ENCODE data around the gene LEAP2. TPM values are rescaled to one million over a fixed set of nuclear protein-coding genes. Genes with fewer than 3 reads are reported as not detected.

Gene LEAP2
- total RNA-seq, 2 donors from 2014 or later, result 1.5 to 3.8 TPM

DNA sequence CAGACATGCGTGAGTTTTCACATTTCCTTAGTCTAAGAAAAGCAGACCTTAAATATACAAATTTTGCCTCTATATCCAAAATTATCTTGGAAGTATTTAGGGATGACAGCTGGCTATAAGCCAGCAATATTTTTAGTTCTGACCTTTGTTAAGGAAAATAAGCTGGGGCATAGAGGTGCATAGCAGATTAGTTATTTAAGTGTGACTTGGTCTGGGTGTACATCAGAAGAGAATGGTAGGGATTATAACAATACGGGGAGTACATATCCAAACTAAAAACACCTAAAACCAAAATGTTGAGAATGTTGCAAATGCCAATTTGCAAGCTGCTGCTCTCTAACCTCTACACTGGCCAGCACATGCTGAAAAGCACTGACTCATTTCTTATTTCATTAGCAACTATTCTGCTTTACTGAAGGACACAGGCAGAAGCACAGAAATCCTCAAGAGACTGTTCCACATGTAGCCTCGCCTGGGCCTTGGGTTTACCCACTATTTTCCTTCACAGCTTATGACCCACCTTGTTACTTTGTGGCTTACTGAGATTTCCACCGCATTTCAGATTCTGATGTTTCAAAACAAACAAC is 22.3 kb downstream of the LEAP2 start:
- no peak for ATAC-seq
- no peak for DNase-seq (ENCODE audit: low spot score in 2 of 2)
- Mint-ChIP-seq H3K36me3 (peaks cover 6 to 10% of the 10 kb centered on the region in 2 donors), H3K27ac (peak overlapping the region in 1 of 2 donors; percentile 50), H3K9me3 (no peaks in the 10 kb centered on the region)

DNA sequence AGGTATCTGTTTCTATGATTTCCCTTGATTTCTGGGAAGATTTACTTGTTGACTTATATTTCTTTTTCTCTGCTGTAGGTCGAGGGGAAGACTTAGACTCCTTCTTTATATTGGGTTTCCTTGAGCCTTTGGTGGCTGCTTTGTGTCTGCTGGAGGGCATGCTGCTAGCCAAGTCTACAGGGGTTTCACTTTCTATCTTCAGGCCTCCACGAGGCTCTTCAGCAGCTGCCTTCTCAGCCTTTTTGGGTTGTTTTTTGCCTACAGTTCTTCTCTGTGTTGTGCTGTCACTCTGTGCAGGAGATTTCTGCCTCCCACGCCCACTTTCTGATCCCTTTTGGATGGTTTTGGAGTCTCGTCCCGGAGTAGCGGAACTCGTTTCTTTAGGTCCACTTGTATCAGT is 23.2 kb downstream of the LEAP2 start:
- H3K36me3 Mint-ChIP-seq, result peaks cover 6 to 10% of the 10 kb centered on the region in 2 donors
- no peaks in the 10 kb centered on the region for H3K9me3 Mint-ChIP-seq
- ATAC-seq (no peak), DNase-seq (ENCODE audit: low spot score in 2 of 2) (no peak)
- H3K27ac Mint-ChIP-seq, result peak overlapping the region; percentile 0 to 50

DNA sequence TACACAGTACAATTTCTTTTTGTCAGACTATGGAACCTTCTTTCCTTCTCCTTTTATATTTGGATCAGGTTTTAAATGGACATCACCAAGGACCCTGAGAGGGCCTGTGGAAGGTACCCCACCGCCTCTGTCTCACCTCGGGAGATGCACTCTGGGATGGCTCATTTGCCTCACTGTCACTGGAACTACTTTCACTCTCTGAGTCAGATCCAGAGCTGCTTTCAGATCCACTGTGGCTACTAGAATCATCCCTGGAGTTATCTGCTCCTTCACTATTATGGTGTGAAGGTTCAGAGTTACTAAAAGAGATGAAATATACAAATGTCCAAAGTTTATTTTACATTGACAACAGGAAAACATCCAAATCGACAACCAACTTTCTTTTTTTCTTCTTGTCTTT is 24.6 kb downstream of the LEAP2 start:
- Mint-ChIP-seq H3K36me3 (peaks cover 6 to 10% of the 10 kb centered on the region in 2 donors), H3K27ac (no peak overlapping the region), H3K9me3 (no peaks in the 10 kb centered on the region)
- DNase-seq (ENCODE audit: low spot score in 2 of 2) (peak in 1 of 2 donors; percentile 8), ATAC-seq (peak; percentile 65 to 76)

DNA sequence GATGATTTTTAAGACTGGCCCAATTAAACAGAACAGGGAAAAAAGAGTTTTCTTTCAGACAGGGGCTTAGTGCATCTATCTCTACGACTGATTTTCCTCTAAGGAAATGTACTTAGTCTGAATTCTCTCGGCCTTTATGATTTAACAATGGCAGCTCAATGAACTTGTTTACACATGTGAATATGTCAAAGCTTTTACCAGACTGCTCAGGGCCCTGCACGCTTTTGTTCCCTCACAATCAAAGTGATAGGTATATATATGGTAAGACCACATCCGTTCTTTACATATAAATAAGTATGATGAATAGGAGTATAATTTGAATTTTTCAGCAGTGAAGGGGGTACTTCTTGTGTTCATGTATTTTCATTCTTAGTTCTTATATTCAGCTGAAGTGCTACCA is 27.6 kb downstream of the LEAP2 start:
- no peak for DNase-seq (ENCODE audit: low spot score in 2 of 2)
- Mint-ChIP-seq H3K27ac (no peak overlapping the region), H3K36me3 (peaks cover 0 to 16% of the 10 kb centered on the region in 2 donors), H3K9me3 (no peaks in the 10 kb centered on the region)
- no peak for ATAC-seq

DNA sequence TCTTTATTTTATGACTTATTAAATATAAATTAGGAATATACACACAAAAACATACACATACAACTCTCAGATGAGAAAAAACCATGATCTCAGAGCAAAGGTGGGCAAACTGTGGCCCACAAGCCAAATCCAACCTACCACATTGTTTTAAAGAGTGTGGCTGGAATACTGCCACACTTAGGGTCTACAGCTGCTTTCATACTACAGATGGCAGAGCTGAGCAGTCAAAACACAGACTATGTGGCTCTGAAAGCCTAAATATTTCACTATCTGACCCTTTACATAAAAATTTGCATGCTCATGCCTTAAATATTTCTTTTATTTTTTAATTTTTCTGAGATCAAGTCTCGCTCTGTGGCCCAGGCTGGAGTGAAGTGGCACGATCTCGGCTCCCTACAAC is 28.3 kb downstream of the LEAP2 start:
- no peak for DNase-seq (ENCODE audit: low spot score in 2 of 2)
- Mint-ChIP-seq H3K27ac (no peak overlapping the region), H3K36me3 (peaks cover 0 to 10% of the 10 kb centered on the region in 2 donors), H3K9me3 (no peaks in the 10 kb centered on the region)
- ATAC-seq, result no peak

DNA sequence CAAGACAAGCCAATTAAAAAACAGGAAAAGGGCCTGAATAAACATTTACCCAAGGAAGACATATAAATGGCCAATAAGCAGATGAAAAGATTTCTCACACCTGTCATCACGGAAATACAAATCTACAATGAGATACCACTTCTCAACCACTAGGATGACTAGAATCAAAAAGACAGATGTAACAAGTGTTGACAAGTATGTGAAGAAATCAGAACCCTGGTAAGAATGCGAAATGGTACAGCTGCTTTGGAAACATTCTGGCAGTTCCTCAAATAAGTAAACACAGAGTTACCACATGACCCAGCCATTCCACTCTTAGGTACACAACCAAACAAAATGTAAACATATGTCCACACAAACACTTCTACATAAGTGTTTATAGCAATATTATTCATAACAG is 32.5 kb downstream of the LEAP2 start:
- DNase-seq (ENCODE audit: low spot score in 2 of 2), result no peak
- Mint-ChIP-seq H3K27ac (no peak overlapping the region), H3K9me3 (no peaks in the 10 kb centered on the region), H3K36me3 (peaks cover 0 to 6% of the 10 kb centered on the region in 2 donors)
- no peak for ATAC-seq

DNA sequence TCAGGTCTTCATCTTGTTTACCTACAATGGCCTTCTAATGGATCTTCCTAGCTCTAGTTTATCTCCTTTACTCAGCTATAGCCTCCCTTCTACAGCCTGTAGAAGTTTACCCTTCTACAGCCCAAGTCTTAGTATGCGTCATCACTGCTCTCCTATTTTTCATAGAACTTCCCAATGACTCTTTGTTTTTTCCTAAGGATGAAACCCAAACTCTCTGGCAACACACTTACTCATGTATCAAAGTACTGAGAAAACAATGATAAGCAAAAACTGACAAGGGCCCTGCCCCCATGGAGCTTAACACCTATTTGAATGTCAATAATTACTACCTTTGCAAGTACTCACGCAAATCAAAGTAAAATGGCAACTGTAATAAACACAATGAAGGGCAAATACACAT is 33.7 kb downstream of the LEAP2 start:
- ATAC-seq (no peak), DNase-seq (ENCODE audit: low spot score in 2 of 2) (no peak)
- no peaks in the 10 kb centered on the region for H3K9me3 Mint-ChIP-seq
- peaks cover 0 to 6% of the 10 kb centered on the region in 2 donors for H3K36me3 Mint-ChIP-seq
- H3K27ac Mint-ChIP-seq, result no peak overlapping the region

DNA sequence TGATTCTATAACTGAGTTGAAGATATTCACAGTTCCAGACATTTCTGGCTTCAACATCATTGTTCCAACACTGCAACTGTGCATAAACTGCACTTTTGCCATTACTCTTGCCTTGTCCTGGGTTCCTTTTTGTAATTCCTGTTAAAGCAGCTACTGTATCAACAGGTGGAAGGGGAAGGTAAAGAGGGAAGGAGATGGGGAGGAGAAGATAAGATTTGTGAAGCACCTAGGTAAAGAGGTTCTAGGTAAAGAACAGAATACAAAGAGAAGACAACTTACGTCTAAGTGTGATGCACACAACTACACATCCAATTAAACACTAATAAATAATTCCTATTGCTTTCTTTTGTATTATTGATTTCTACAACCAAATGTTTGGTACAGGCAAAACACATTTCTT is 36.2 kb downstream of the LEAP2 start:
- ATAC-seq (no peak), DNase-seq (ENCODE audit: low spot score in 2 of 2) (no peak)
- Mint-ChIP-seq H3K9me3 (no peaks in the 10 kb centered on the region), H3K27ac (no peak overlapping the region), H3K36me3 (no peaks in the 10 kb centered on the region)

DNA sequence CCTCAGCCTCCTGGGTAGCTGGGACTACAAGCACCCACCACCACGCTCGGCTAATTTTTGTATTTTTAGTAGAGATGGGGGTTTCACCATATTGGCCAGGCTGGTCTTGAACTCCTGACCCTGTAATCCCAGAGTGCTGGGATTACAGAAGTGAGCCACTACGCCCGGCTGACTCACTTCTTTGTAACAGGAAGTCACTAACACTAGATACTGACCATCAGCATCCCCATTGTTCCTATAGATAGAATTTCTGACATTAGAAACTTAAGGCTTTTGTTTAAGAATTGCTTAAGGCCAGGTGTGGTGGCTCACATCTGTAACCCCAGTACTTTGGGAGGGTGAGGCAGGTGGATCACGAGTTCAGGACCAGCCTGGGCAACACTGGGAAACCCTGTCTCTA is 42.2 kb downstream of the LEAP2 start:
- DNase-seq (ENCODE audit: low spot score in 2 of 2) (no peak), ATAC-seq (no peak)
- H3K27ac Mint-ChIP-seq, result no peak overlapping the region

DNA sequence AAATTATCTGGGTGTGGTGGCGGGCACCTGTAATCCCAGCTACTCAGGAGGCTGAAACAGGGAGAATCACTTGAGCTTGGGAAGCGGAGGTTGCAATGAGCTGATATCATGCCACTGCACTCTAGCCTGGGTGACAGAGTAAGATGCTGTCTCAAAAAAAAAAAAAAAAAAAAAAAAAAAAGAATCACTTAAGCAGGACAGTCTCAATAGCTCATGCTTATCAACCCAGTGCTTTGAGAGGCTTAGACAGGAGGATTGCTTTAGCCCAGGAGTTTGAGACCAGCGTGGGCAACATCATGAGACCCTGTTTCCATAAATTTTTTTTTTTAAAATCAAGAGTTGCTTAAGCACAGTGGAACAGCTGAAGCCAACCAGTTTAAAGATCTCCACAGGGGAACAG is 42.6 kb downstream of the LEAP2 start:
- ATAC-seq, result no peak
- DNase-seq (ENCODE audit: low spot score in 2 of 2), result no peak
- Mint-ChIP-seq H3K9me3 (no peaks in the 10 kb centered on the region), H3K36me3 (no peaks in the 10 kb centered on the region), H3K27ac (no peak overlapping the region)

More for the DNA sequence above, 42.2 kb downstream of the LEAP2 start:
- Mint-ChIP-seq H3K9me3 (no peaks in the 10 kb centered on the region), H3K36me3 (no peaks in the 10 kb centered on the region)

Other genes starting within 250 kb of the LEAP2 start
- under 1 TPM; 0.72 to 0.98 TPM for gene IL13, start 215.5 kb upstream of the LEAP2 start, total RNA-seq
- gene IL4, start 199.7 kb upstream of the LEAP2 start, total RNA-seq, result not detected
- gene KIF3A, start 136.1 kb upstream of the LEAP2 start, total RNA-seq, result 10 to 100 TPM in 1 of 2 donors, 1 to 10 TPM in 1; 9.0 to 12.7 TPM
- 1 to 10 TPM in 1 of 2 donors, under 1 TPM in 1; 0.87 to 2.2 TPM for gene CCNI2, start 126.2 kb upstream of the LEAP2 start, total RNA-seq
- gene SEPTIN8, start 96.4 kb upstream of the LEAP2 start, total RNA-seq, result 10 to 100 TPM in 1 of 2 donors, 1 to 10 TPM in 1; 9.4 to 15.5 TPM
- not detected for gene SOWAHA, start 60.4 kb upstream of the LEAP2 start, total RNA-seq
- gene SHROOM1, start 43.0 kb upstream of the LEAP2 start, total RNA-seq, result 1 to 10 TPM; 1.3 to 2.3 TPM
- 1 to 10 TPM; 1.1 to 1.3 TPM for gene GDF9, start 7.2 kb upstream of the LEAP2 start, total RNA-seq
- 100 to 1,000 TPM; 396 to 399 TPM for gene UQCRQ, start 7.0 kb upstream of the LEAP2 start, total RNA-seq
- gene AFF4, start 90.0 kb downstream of the LEAP2 start, total RNA-seq, result 10 to 100 TPM; 31.6 to 52.8 TPM
- 10 to 100 TPM; 24.9 to 34.8 TPM for gene ZCCHC10, start 152.9 kb downstream of the LEAP2 start, total RNA-seq
- 100 to 1,000 TPM; 168 to 198 TPM for gene HSPA4, start 178.3 kb downstream of the LEAP2 start, total RNA-seq